Kidney (tissue), 14 donors: ENCODE data around the gene RCAN2. TPM values are rescaled to one million over a fixed set of nuclear protein-coding genes. Genes with fewer than 3 reads are reported as not detected.

ENCODE experiments used
- DNase-seq, 5 donors: peaks; one replicate each; pipeline ENCODE4 v3.0.0-alpha.2; 2013 to 2020
- FAIRE-seq: peaks from 2 replicates; lab custom pipeline; 2012; peaks lifted over from hg19 to GRCh38; lab: Jason Lieb, UNC
- H3K27ac ChIP-seq, 2 donors: one replicate each; pipeline ENCODE4 v1.7.0; 2013; ENCODE audit warnings: low read depth in 2 of 2, low read length in 2 of 2, inconsistent platforms in 1 of 2
- H3K27me3 ChIP-seq: one replicate; pipeline ENCODE4 v1.7.1; 2013; ENCODE audit warnings: low read length, inconsistent platforms; ENCODE audit not compliant: control insufficient read depth, insufficient read depth
- H3K36me3 ChIP-seq, 3 donors: one replicate each; pipeline versions ENCODE4 v1.7.0 to v1.7.1; 2013; ENCODE audit warnings: low read length in 3 of 3, control low read depth in 1 of 3, inconsistent platforms in 1 of 3; ENCODE audit not compliant: insufficient read depth in 3 of 3, control insufficient read depth in 2 of 3
- H3K4me1 ChIP-seq, 3 donors: one replicate each; pipeline versions ENCODE4 v1.7.0 to v1.7.1; 2013; ENCODE audit warnings: low read length in 3 of 3, inconsistent platforms in 1 of 3, low read depth in 1 of 3; ENCODE audit not compliant: control insufficient read depth in 2 of 3, insufficient read depth in 2 of 3
- H3K4me3 ChIP-seq, 3 donors: one replicate each; pipeline versions ENCODE4 v1.7.0 to v1.8.1; 2013; ENCODE audit warnings: low read length in 3 of 3, control low read depth in 1 of 3, inconsistent platforms in 1 of 3
- H3K9ac ChIP-seq, 3 donors: one replicate each; pipeline versions ENCODE4 v1.7.0 to v1.7.1; 2013; ENCODE audit warnings: low read length in 3 of 3, control low read depth in 1 of 3, inconsistent platforms in 1 of 3
- H3K9me3 ChIP-seq, 3 donors: one replicate each; pipeline versions ENCODE4 v1.7.0 to v1.7.1; 2013; ENCODE audit warnings: low read length in 3 of 3, control low read depth in 1 of 3, inconsistent platforms in 1 of 3; ENCODE audit not compliant: control insufficient read depth in 2 of 3, insufficient read depth in 1 of 3
- intact Hi-C: fragments of 100-400 bp; cut with DNase I; formaldehyde crosslinking; loops from one replicate; pipeline ENCODE4 v1.11.1; 2022
- polyA plus RNA-seq: library from polyadenylated mRNA; stranded (reverse); fragments of 350-450 nt; fragmentation: Illumina TruSeq; extraction: RNeasy Lipid Tissue Mini Kit (QIAGEN cat#74804); gene quantifications from one replicate; pipeline ENCODE4 v1.2.3, GENCODE V29; 2014; ENCODE audit warnings: low read depth, low replicate concordance; ENCODE audit not compliant: insufficient read depth
- total RNA-seq: library from RNA; stranded (reverse); fragmentation: NEBNext Ultra II Directional; extraction: Animal tissue kit (Norgen Biotek cat#: 25700); gene quantifications from one replicate; pipeline ENCODE4 v1.2.1, GENCODE V29; 2021
- TF ChIP-seq, protein P1 (sequence below): IDR thresholded peaks from 3 replicates; pipeline ENCODE4 v1.5.1; 2012; ENCODE audit warnings: mild to moderate bottlenecking, moderate library complexity, borderline replicate concordance; ENCODE audit not compliant: insufficient read depth; ENCODE audit errors: extremely low read depth
- donor health status: control.
- donor health status: control.
- donor health status: control.
- donor health status: control.
- donor health status: control.
- donor health status: DM: yes; HTN: yes; CAD: no.
- donor health status: Normal renal cell carcinoma (clear cell type).

Gene RCAN2
- total and polyA plus RNA-seq, 2 donors from 2014 or later, result 25.7 to 37.4 TPM

DNA sequence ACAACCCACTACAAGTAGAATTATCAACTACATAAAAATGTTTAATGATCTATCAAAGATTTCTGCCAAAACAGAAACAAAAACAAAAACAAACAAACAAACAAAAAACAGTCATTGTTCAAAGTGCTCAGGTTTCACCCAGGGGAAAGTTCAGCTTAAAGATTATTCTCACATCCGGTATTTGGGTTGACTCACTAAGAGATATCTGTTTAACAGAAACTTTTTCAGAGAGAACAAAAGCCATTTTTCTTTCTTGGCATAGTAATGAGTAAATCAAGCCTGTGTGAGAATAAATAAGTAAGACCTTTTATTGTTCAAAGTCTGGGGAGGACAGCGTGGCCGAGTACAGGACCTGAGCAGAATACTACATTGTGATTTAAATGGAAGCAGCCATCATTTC lies 143.6 kb downstream of the RCAN2 start:
- peak overlapping the region in 1 of 2 donors; percentile 54 for H3K27ac ChIP-seq
- DNase-seq (peak in 1 of 5 donors; percentile 13), FAIRE-seq (peak; percentile 88)
- intact Hi-C loops, result no loop called here
- no peaks in the 10 kb centered on the region for H3K36me3 ChIP-seq
- TF ChIP-seq, protein P1, sequence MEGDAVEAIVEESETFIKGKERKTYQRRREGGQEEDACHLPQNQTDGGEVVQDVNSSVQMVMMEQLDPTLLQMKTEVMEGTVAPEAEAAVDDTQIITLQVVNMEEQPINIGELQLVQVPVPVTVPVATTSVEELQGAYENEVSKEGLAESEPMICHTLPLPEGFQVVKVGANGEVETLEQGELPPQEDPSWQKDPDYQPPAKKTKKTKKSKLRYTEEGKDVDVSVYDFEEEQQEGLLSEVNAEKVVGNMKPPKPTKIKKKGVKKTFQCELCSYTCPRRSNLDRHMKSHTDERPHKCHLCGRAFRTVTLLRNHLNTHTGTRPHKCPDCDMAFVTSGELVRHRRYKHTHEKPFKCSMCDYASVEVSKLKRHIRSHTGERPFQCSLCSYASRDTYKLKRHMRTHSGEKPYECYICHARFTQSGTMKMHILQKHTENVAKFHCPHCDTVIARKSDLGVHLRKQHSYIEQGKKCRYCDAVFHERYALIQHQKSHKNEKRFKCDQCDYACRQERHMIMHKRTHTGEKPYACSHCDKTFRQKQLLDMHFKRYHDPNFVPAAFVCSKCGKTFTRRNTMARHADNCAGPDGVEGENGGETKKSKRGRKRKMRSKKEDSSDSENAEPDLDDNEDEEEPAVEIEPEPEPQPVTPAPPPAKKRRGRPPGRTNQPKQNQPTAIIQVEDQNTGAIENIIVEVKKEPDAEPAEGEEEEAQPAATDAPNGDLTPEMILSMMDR, result no peak
- peaks cover 0 to 18% (median under 1%) of the 10 kb centered on the region in 3 donors for H3K4me1 ChIP-seq
- no peaks in the 10 kb centered on the region for H3K9me3 ChIP-seq
- no peak overlapping the region for H3K9ac ChIP-seq
- H3K4me3 ChIP-seq, result no peak overlapping the region
- no peaks in the 10 kb centered on the region for H3K27me3 ChIP-seq

DNA sequence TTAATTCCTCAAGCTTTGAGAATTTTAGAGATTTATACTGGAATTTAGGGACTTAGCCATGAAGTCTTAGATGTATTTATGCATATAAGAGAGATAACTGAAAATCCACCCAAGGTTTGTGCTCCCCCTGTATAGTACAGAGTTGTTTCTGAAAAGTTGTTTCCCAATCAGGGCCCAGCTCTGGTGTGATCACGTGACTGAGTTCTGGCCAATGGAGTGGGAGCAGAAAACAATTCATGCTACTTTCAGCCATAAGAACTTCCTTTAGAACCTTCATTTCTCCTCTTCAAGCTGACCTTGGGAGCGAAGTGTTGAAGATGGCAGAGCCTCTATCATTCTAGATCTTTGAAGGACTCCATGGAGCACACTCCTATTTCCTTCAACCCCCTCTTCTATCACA lies 151.0 kb downstream of the RCAN2 start:
- no peak for DNase-seq
- Histone ChIP-seq H3K4me1 (no peaks in the 10 kb centered on the region), H3K27me3 (no peaks in the 10 kb centered on the region), H3K27ac (no peak overlapping the region), H3K9me3 (no peaks in the 10 kb centered on the region), H3K4me3 (no peak overlapping the region), H3K9ac (no peak overlapping the region), H3K36me3 (no peaks in the 10 kb centered on the region)
- TF ChIP-seq, protein P1, result no peak
- intact Hi-C loops, result no loop called here
- no peak for FAIRE-seq

DNA sequence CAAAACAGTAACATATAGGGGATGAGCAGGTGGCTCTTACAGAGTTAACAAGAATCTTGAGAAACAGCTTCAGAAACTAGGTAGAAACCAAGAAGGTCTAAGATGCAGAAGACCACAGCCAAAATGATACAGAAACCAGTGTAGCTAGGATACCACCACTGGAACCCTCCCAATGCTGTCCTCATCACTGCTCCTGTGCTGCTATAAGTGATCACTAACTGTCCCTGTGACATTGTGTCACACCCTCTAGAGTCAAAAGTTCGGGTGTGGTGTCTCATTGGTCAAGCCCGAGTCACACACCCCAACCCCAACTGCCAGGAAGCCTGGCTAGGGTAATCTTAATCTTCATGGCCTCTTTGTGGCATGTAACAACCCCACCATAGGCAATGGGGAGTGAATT lies 153.1 kb downstream of the RCAN2 start:
- FAIRE-seq, result no peak
- no peaks in the 10 kb centered on the region for H3K9me3 ChIP-seq

More for the DNA sequence above, 153.1 kb downstream of the RCAN2 start:
- no peaks in the 10 kb centered on the region for H3K27me3 ChIP-seq
- intact Hi-C loops, result no loop called here
- H3K36me3 ChIP-seq, result no peaks in the 10 kb centered on the region
- TF ChIP-seq, protein P1, result no peak
- no peak overlapping the region for H3K4me3 ChIP-seq
- no peak overlapping the region for H3K9ac ChIP-seq
- no peak for DNase-seq
- no peaks in the 10 kb centered on the region for H3K4me1 ChIP-seq
- no peak overlapping the region for H3K27ac ChIP-seq
